G401.6 (cell line): ENCODE measurements around the gene MESP1.
"Not testable (repeated sequence)": the region's sequence is repeated elsewhere in the genome, so short reads cannot be mapped to it uniquely, and the experiment has no call there.

Source experiments
- FAIRE-seq: peaks from 2 replicates; lab custom pipeline; 2012; peaks lifted over from hg19 to GRCh38; lab: Jason Lieb, UNC

Gene MESP1, protein sequence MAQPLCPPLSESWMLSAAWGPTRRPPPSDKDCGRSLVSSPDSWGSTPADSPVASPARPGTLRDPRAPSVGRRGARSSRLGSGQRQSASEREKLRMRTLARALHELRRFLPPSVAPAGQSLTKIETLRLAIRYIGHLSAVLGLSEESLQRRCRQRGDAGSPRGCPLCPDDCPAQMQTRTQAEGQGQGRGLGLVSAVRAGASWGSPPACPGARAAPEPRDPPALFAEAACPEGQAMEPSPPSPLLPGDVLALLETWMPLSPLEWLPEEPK

GRCh38 chr15:89750560-89751542, at the start of gene MESP1:
Gene MESP1, minus strand, starts transcription at chr15:89751249. Its CDS starts 18 bp downstream, at chr15:89751231.
- FAIRE-seq, result no peak

- no peak for FAIRE-seq
Observed at GRCh38 chr15:89799918-89800498, 49.0 kb upstream of the MESP1 start.

- FAIRE-seq, result no peak
Observed at GRCh38 chr15:89799011-89799911, 48.2 kb upstream of the MESP1 start.

DNA sequence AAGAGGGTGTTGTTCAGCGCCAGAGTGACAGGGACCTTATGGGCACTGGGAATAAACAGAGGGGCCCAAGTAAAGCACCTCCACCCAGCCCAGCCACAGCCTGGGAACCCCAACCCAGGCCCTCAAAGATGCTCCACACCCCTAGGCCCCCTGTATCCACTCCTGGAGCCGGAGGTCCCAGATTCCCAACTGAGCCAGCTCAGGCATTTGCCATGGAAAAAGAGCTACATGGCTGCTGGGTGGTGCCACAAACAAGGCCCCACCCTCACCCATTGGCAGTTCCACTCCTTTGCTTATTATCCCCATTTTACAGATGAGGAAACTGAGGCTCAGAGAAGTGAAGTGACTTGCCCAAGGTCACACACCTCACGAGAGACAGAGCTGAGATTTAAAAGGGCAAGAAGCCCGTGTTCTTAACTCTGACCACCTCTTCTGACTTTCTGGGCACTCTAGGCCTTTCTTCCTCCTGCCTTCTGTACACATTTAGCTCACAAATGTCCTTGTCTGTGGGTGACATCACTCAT, 46.7 kb upstream of the MESP1 start:
- no peak for FAIRE-seq

GRCh38 chr15:89795996-89796395, 44.9 kb upstream of the MESP1 start:
- FAIRE-seq, result no peak

DNA sequence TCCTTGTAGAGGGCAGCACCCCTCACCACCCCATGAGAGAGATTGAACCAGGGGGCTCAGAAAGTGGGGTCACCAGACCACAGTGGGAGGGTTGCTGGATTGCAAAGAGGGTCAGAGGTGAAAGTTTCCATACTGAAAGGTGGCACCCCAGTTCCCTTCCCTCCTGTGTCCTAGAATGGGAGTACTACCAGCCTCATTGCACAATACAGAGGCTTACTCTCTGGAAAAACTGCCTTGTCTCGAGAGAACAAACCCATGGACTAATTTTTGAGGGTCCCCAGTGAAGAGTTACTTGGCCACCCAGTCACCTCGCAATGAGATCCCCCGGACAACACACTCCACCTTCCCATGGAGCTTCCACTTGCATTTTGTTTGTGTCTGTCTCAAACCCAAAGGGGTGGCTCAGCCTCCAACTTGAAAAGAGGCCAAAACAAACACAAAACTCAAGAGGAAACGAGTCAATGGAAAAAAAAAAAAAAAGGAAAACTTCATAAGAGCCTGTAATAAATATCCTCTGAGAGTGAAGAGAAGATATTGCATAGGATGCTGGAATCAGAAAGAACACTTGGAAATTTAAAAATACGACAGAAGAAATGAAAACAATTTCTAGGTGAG, 43.7 kb upstream of the MESP1 start:
- FAIRE-seq, result no peak

- FAIRE-seq, result no peak
Observed at GRCh38 chr15:89792106-89792805, 41.2 kb upstream of the MESP1 start.

DNA sequence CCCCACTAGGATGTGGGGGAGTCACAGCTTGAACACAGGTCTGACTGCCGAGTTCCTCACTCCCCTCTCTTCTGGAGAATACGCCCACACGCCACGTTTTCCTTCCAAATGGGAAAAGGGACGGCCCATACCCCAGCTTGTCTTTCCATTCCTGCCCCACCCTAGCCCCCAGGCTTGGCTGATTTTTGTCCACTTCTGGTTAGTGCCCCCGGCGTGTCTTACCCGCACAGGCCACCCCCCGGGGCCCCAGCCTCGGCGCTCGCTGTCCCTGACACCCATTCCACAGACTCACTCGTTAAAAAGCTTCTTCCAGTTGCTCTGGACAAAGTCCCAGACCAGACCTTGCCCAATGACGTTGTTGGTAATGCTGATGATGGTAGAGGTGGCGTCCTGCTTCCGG, 39.6 kb upstream of the MESP1 start:
- FAIRE-seq, result no peak

GRCh38 chr15:89790206-89790605, 39.2 kb upstream of the MESP1 start:
- FAIRE-seq, result no peak

- FAIRE-seq, result not testable (repeated sequence)
Observed at GRCh38 chr15:89788585-89788984, 37.5 kb upstream of the MESP1 start.

GRCh38 chr15:89787944-89788343, 36.9 kb upstream of the MESP1 start:
- no peak for FAIRE-seq

GRCh38 chr15:89785774-89786140, 34.7 kb upstream of the MESP1 start:
- FAIRE-seq, result no peak

DNA sequence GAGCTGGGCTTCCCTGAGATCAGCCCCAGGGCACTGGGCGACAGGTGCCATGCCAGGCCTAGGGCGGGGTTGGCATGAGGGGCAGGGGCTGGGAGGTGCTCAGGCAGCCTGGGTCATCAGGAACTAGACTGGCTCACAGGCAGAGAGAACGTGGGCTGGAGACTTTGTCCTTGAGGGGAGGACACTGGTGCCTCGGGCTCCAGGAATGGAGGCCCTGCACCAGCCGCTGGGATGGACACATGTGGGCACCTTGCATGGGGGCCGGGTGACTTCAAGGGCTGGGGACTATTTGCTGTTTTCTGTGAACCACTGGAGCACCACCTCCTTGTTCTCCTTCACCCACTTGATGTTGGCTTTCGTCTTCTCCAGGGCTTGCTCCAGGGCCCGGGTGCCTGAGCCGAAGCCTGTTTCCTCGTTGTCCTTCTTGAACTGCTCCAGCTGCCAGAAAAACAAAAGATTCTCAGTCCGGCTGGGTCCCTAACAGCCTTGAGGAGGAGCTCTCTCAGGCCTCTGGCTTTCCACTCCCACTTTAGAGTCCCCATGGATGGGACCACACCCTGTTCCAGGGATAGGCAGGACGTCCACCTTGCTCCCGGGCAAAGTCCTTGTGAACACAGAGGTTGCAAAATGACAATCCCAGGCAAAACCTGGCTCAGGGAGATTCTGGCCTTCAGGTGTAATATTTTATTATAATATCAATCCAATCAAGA, 34.2 kb upstream of the MESP1 start:
- FAIRE-seq, result no peak

- FAIRE-seq, result no peak
Observed at GRCh38 chr15:89784686-89784960, 33.6 kb upstream of the MESP1 start.

DNA sequence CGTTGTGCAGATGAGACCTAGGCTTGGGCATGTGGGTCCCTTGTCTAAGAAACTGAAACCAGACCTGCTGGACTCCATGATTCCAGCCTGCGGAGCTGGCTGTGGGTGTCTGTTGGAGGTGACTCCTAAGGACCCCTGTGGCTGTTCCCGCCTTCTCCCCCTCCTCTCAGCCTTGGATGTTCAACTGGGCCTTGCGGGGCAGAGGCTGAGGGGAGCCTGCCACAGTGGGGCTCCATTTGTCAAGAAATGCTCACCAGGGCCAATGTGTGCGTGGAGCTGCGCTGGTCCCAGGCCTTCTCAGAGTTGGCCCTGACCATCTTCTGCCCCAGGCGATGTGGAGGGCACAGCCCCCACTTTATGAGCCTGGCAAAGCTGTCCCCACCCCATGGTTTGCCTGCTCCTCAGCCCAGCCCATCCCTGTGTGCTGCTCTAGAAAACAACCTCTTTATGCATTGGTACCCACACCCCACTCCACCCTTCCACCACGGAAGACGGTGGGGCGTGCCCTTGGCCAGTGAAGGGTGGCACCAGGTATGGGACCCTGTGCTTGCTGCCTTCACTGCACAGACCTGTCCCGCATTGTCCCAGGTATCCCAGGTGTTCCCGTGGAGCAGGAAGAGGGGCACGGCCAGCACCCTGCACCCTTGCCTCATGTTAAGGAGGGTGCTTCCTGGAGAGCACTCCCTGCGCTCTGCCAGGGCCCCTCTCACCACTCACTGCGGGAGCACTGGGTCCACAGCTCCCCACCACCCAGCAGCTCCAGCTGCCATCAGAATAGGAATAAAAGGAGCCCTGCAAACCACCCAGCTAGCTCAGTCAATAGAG, 33.0 kb upstream of the MESP1 start:
- no peak for FAIRE-seq

- no peak for FAIRE-seq
Observed at GRCh38 chr15:89783111-89783860, 32.2 kb upstream of the MESP1 start.

- not testable (repeated sequence) for FAIRE-seq
Observed at GRCh38 chr15:89782619-89782950, 31.5 kb upstream of the MESP1 start.

DNA sequence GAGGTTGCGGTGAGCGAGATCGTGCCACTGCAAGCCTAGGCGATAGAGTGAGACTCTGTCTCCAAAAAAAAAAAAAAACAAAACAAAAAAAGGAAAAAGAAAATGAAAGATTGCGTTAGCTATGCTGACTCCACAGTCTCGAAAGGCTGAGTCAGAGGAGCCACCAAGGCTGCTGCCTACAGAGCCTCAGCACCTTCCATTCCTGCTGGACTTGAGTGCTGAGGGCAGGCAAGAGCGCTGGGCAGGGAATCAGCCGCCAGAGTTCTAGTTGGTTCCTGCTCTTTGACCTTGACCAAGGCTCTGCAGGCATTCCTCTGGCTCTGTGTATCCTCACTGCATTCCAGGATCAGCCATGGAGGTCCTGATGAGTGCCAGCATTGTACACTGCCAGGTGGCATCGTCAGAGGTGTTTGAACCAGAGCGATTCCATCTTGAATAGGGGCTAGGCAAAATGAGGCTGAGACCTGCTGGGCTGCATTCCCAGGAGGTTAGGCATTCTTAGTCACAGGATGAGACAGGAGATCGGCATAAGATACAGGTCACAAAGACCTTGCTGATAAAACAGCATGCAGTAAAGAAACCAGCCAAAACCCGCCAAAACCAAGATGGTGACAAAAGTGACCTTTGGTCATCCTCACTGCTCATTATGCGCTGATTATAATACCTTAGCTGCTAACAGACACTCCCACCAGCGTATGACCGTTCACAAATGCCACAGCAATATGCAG, 31.0 kb upstream of the MESP1 start:
- no peak for FAIRE-seq
